ENCODE results near the gene GTF2I.
"Not testable (repeated sequence)": the region's sequence is repeated elsewhere in the genome, so short reads cannot be mapped to it uniquely, and the experiment has no call there.

Gene GTF2I

DNA sequence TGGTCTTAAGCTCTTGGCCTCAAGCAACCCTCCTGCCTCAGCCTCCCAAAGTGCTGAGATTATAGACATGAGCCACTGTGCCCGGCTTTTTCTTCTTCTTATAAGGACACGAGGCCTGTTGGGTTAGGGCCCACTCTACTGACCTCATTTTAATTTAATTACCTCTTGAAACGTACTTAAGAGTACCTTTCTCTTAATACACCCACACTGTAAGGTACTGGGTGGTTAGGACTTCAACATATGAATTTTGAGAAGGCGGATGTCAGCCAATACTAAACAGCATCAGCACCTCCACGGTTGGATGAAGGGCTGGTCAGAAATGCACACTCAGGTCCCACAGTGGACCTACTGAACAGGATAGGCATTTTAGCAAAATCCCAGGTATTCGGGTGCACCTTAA is 124.2 kb downstream of the GTF2I start:
- not testable (repeated sequence) for DNase-seq

DNA sequence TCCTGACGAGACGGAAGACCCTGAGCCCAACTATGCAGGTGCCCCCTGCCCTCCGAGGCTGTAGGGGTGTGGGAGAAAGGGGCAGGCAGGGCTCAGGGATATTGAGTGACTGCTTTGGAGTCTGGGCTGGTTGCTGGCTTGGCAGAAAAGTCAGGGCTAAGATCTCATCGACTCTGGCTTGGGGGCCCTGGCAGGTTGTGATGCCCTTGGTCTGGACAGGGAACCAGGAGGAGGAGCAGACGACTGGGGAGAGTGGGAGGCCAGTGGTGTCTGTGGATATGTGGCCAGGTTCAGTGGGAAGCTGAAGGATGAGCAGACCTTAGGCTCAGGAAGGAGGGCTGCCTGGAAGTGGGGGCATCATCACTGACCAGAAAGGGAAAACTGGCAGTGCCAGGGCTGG is 126.1 kb downstream of the GTF2I start:
- DNase-seq = not testable (repeated sequence)

DNA sequence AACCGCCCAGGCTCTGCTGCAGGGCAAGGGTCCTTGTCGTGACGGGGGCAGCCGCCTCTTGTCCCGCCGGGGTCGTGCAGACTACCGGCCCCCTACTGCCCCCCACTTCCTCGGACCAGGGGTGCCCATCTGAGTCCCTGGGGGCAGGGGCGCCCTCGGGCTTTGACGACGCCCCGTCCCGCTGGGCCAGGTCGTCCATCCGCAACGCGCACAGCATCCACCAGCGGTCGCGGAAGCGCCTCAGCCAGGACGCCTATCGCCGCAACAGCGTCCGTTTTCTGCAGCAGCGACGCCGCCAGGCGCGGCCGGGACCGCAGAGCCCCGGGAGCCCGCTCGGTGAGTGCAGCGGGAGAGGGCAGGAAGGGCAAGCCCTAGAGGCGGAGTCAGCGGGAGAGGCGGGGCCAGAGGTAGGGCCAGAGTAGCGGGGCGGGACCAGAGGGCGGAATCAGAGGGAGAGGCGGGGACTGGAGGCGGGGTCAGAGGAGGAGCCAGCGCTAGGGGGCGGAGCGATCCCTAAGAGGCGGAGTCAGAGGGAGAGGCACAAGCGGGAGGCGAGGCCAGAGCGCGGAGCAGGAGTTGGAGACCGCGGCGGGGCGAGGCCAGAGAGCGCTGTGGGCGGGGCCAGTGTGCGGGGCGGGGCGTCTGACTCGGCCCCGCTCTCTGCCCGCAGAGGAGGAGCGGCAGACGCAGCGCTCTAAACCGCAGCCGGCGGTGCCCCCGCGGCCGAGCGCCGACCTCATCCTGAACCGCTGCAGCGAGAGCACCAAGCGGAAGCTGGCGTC is 131.0 kb downstream of the GTF2I start:
- DNase-seq = peak; percentile 79 to 88

DNA sequence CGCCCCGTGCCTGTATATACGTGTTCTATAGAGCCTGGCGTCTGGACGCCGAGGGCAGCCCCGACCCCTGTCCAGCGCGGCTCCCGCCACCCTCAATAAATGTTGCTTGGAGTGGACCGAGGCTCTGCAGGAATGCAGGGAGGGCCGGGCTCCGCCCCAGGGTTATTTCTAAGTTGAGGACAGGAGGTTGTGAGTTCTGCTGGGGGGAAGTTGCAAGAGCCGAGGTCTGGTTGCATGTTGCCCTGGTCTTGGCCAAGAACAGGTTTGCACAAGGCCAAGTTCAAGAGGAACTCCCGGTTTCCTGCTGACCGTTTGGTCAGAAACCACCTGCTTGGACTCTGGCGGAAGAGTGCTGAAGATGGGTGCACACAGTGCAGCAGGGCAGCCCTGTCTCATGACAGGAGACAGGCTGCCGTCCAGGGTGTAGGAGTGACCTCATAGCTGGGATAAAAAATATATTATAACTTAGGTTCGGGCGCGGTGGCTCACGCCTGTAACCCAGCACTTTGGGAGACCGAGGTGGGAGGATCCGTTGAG is 131.8 kb downstream of the GTF2I start:
- DNase-seq = not testable (repeated sequence)

DNA sequence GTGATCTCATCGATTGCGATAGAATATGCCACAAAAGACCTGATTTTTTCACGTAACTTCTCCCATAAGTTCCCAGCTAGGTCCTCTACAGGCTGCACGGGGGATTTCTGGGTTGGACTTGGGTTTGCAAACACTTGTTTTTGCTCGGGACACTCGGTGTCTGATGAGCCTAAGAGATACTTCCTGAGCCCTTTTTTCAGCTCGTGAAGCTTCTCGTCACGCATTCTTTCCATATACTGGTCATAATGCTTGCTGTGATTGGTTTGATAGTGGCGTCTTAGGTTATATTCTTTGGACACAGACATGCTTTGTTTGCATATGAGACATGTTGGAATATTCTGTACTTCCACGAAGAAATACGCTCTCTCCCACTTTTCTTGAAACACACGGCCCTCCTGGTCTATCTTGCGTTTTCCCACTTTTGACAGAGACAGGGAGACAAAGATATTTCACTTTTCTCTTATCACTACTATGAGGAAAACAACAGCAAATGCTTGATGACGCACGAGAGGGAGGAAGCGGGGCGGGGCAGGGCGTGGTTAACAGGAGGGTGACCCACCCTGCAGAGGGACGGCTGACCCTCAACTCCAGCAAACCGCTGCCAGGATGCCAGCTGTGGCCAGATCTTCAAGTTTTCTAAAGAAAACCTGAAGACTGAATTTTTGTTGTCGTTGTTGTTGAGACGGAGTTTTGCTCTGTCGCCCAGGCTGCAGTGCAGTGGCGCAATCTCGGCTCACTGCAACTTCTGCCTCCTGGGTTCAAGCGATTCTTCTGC is 140.5 kb downstream of the GTF2I start:
- DNase-seq = not testable (repeated sequence)

DNA sequence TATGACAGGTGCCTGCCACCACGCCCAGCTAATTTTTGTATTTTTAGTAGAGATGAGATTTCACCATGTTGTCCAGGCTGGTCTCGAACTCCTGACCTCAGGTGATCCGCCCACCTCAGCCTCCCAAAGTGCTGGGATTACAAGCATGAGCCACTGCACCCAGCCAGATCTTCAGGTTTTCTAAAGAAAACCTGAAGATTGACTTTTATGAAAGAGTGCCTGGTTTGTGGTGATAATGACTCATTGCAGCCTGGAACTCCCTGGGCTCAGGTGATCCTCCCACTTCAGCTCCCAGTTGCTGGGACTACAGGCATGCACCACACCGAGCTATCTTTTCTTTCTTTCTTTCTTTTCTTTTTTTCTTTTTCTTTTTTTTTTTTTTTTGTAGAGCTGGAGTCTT is 141.1 kb downstream of the GTF2I start:
- DNase-seq = not testable (repeated sequence)

Measured in hippocampal formation (tissue), 2 donors.